ENCODE data around the gene PRDM10. TPM values are rescaled to one million over a fixed set of nuclear protein-coding genes. Genes with fewer than 3 reads are reported as not detected.

Gene PRDM10
- total RNA-seq, 1 experiment from 2014 or later = 7.7 TPM

DNA sequence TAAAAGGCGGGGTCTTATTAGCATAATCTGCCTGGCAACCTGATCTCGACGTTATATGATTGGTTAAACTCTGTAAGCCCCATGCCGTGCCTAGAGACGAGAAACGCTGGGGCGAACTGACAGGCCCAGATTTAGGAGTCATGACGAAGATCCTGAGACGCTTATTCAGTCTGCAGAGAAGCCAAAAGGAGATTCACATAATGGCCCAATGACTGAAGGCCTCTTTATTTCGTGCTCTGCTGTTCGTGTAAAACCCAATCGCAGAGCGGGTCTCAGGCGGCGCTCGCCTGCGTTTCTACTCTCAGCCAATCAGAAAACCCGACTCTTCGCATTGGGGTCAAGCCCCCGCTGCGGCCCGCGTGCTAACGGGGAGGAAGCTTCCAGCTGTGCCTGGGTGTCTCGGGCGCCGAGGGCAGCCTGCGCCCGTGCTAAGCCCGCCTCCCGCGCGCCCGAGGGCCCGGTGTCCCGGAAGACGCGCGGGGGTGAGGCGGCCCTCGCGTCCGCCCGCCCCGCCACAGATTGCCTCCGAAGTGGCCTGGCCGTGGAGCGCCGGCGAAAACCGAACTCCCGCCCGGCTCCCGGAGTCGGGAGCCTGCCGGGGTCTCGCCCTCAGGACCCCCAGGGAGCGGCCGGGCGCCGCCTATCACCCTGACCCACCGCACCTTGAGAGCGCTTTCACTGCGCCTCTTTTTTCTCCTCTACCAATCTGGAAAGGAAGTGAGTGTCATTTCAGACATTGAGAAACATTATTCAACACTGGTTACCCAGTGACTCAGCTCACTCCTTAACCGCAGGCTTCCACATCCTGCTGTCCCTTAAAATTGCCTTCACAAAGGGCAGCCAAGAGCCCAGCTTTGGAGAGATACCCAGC is 446 bp upstream of the PRDM10 start:
- no peak overlapping the region for H2BK15ac ChIP-seq (ENCODE audit: low read depth, low read length)
- H4K8ac ChIP-seq (replicated peaks; ENCODE audit: insufficient read length, low read depth, low read length) = peak overlapping the region; percentile 34
- H3K4ac ChIP-seq (ENCODE audit: low read depth, low read length) = no peak overlapping the region; the same call in 1 of the 2 replicates
- peak overlapping the region; percentile 95 for H3K27ac ChIP-seq (ENCODE audit: insufficient read length, low read depth, low read length)
- no peaks in the 10 kb centered on the region for H3K9me3 ChIP-seq (ENCODE audit: control insufficient read depth, low read depth, low read length)
- no peak overlapping the region for H4K91ac ChIP-seq (ENCODE audit: insufficient read length, low read depth, low read length)
- Mint-ChIP-seq H3K4me3 (peak overlapping the region; percentile 90 to 97), H3K27me3 (ENCODE audit: low read depth) (no peaks in the 10 kb centered on the region), H3K27ac (peak overlapping the region; percentile 100), H3K9me3 (peaks cover 0 to 1% of the 10 kb centered on the region in 2 experiments; a peak in 3 of 5 replicates), H3K36me3 (ENCODE audit: insufficient read depth in 1 of 3, low read depth in 3 of 3) (peaks cover 0 to 4% (median 2%) of the 10 kb centered on the region in 3 experiments; a peak in 3 of 7 replicates), H3K4me1 (peaks cover 18 to 22% of the 10 kb centered on the region in 2 experiments)
- no peak overlapping the region for H2BK20ac ChIP-seq (ENCODE audit: low read depth, low read length, poor library complexity, severe bottlenecking)
- WGBS (ENCODE audit: extremely low coverage, insufficient read length, low lambda C conversion rate) = no CpG with 5 or more reads among the region's 65 CpGs
- no peaks in the 10 kb centered on the region for H3K79me1 ChIP-seq (ENCODE audit: insufficient read depth, low read depth, low read length, poor library complexity, severe bottlenecking)
- no peak overlapping the region for H2BK12ac ChIP-seq (ENCODE audit: insufficient read length, low read depth, low read length)
- H3K9ac ChIP-seq (ENCODE audit: extremely low read depth, insufficient read length, low read length) = peak overlapping the region; percentile 90
- H3K79me2 ChIP-seq (ENCODE audit: insufficient read depth, low read length) = peaks cover 10% of the 10 kb centered on the region; the same call in 1 of the 2 replicates
- H3K27me3 ChIP-seq (ENCODE audit: insufficient read depth, low read length) = no peaks in the 10 kb centered on the region
- H4K20me1 ChIP-seq (ENCODE audit: control insufficient read depth, insufficient read depth, insufficient read length) = no peaks in the 10 kb centered on the region
- peaks cover 10% of the 10 kb centered on the region for H3K23me2 ChIP-seq (ENCODE audit: insufficient read length, low read depth, low read length, poor library complexity, severe bottlenecking)
- H2AK5ac ChIP-seq (ENCODE audit: insufficient read length, low read length) = no peak overlapping the region
- H2BK5ac ChIP-seq (ENCODE audit: insufficient read length, low read length) = no peak overlapping the region
- no peaks in the 10 kb centered on the region for H3K4me1 ChIP-seq (ENCODE audit: insufficient read depth, low read length)
- no peak overlapping the region for H3K23ac ChIP-seq (ENCODE audit: insufficient read length, low read depth, low read length)
- H2BK120ac ChIP-seq (ENCODE audit: low read depth, low read length, poor library complexity, severe bottlenecking) = no peak overlapping the region
- H3K18ac ChIP-seq (ENCODE audit: insufficient read length, low read depth, low read length) = peak overlapping the region; percentile 71
- DNase-seq = peak; percentile 91
- peak overlapping the region; percentile 92 for H3K56ac ChIP-seq (ENCODE audit: insufficient read length, low read depth, low read length)
- peak overlapping the region; percentile 42 for H4K5ac ChIP-seq (ENCODE audit: insufficient read length, low read depth, low read length)
- H3K4me2 ChIP-seq (ENCODE audit: insufficient read depth, insufficient read length, low read length) = peak overlapping the region; percentile 74
- peak overlapping the region; percentile 4 for H2AFZ ChIP-seq (ENCODE audit: low read length)
- H3K14ac ChIP-seq (ENCODE audit: insufficient read depth, low read length) = peak overlapping the region; percentile 96
- TF ChIP-seq, protein P1, sequence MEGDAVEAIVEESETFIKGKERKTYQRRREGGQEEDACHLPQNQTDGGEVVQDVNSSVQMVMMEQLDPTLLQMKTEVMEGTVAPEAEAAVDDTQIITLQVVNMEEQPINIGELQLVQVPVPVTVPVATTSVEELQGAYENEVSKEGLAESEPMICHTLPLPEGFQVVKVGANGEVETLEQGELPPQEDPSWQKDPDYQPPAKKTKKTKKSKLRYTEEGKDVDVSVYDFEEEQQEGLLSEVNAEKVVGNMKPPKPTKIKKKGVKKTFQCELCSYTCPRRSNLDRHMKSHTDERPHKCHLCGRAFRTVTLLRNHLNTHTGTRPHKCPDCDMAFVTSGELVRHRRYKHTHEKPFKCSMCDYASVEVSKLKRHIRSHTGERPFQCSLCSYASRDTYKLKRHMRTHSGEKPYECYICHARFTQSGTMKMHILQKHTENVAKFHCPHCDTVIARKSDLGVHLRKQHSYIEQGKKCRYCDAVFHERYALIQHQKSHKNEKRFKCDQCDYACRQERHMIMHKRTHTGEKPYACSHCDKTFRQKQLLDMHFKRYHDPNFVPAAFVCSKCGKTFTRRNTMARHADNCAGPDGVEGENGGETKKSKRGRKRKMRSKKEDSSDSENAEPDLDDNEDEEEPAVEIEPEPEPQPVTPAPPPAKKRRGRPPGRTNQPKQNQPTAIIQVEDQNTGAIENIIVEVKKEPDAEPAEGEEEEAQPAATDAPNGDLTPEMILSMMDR (conservative IDR thresholded peaks at IDR 0.05) = no peak
- no peak overlapping the region for H3T11ph ChIP-seq (ENCODE audit: low read length)

Data from H9 (cell line).